ENCODE data around the gene SPTB.

- no peak for TF ChIP-seq POLR2A (IDR thresholded peaks at IDR 0.05; ENCODE audit: low read depth, low read length)
- no peak for TF ChIP-seq POLR2AphosphoS5 (IDR thresholded peaks at IDR 0.05; ENCODE audit: low read depth, low read length)
- TF ChIP-seq TAF1 (IDR thresholded peaks at IDR 0.05; ENCODE audit: low read depth, low read length), result no peak
- TF ChIP-seq POU2F2 (IDR thresholded peaks at IDR 0.05; ENCODE audit: low read depth, low read length), result no peak
- no peak for TF ChIP-seq SPI1 (IDR thresholded peaks at IDR 0.05; ENCODE audit: low read depth, low read length)
- no peak for TF ChIP-seq PAX5 (IDR thresholded peaks at IDR 0.05; ENCODE audit: insufficient read depth, low read length, severe bottlenecking)
These were observed 122.1 kb downstream of the SPTB start for GRCh38 chr14:64757601-64758000.
